ENCODE data around the gene ROBO1. TPM values are rescaled to one million over a fixed set of nuclear protein-coding genes. Genes with fewer than 3 reads are reported as not detected.

The ROBO1 gene
- total RNA-seq, 4 donors from 2014 or later, result 25.0 to 42.6 (median 35.7) TPM

DNA sequence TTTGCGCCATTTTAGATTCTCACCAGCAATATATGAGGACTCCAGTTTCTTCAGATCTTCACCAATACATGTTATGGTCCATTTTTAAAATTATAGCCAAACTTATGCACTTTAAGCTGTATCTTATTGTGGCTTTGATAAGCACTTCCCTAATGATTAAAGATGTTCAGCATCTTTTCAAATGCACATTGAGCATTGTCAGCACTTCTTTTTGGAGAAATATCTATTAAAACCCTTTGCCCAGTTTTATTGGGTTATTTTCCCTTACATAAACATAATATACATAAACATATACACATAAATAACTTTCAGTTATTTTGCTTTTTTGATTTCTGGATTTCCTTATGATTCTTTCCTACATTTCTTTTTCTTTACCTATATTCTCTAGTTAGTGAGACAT, 83.8 kb downstream of the ROBO1 start:
- H3K27ac ChIP-seq, result no peak overlapping the region
- DNase-seq, result no peak
- H3K36me3 ChIP-seq, result no peaks in the 10 kb centered on the region
- H3K27me3 ChIP-seq, result no peaks in the 10 kb centered on the region
- WGBS, 2 donors, result 93 to 100% methylated on average over 1 of the region's 1 CpG
- no peaks in the 10 kb centered on the region for H3K9me3 ChIP-seq
- TF ChIP-seq, protein P1, sequence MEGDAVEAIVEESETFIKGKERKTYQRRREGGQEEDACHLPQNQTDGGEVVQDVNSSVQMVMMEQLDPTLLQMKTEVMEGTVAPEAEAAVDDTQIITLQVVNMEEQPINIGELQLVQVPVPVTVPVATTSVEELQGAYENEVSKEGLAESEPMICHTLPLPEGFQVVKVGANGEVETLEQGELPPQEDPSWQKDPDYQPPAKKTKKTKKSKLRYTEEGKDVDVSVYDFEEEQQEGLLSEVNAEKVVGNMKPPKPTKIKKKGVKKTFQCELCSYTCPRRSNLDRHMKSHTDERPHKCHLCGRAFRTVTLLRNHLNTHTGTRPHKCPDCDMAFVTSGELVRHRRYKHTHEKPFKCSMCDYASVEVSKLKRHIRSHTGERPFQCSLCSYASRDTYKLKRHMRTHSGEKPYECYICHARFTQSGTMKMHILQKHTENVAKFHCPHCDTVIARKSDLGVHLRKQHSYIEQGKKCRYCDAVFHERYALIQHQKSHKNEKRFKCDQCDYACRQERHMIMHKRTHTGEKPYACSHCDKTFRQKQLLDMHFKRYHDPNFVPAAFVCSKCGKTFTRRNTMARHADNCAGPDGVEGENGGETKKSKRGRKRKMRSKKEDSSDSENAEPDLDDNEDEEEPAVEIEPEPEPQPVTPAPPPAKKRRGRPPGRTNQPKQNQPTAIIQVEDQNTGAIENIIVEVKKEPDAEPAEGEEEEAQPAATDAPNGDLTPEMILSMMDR (IDR thresholded peaks at IDR 0.05), result no peak
- no peak for TF ChIP-seq POLR2A (IDR thresholded peaks at IDR 0.05)
- H3K4me3 ChIP-seq, result no peak overlapping the region
- intact Hi-C loops (cut with DNase I), result no loop called here
- H3K4me1 ChIP-seq, result no peaks in the 10 kb centered on the region

DNA sequence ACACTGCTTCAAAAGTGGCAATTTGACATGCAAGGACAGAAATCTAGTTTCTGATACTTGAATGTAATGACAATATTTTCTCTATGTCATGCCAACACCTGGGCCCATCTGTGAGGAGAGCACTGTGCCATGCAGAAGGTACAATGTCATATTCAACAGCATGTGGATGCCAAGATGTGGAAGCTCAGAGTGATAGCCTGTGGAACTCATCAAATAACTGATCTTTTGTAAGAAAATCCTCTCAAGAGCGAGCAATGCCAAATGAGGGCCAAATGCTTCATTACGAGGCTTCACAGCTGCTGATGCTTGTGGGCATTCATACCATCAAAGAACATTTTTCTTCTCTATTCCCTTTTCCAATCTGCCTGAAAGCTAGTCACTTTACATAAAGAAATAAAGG, 95.1 kb downstream of the ROBO1 start:
- Histone ChIP-seq H3K27me3 (no peaks in the 10 kb centered on the region), H3K9me3 (no peaks in the 10 kb centered on the region), H3K36me3 (no peaks in the 10 kb centered on the region), H3K4me3 (no peak overlapping the region), H3K27ac (no peak overlapping the region), H3K4me1 (no peaks in the 10 kb centered on the region)
- TF ChIP-seq, protein P1 (IDR thresholded peaks at IDR 0.05), result no peak
- TF ChIP-seq POLR2A (IDR thresholded peaks at IDR 0.05), result no peak
- 72 to 88% methylated on average over 2 of the region's 2 CpGs for WGBS, 2 donors
- no peak for DNase-seq
- intact Hi-C loops (cut with DNase I), result no loop called here

DNA sequence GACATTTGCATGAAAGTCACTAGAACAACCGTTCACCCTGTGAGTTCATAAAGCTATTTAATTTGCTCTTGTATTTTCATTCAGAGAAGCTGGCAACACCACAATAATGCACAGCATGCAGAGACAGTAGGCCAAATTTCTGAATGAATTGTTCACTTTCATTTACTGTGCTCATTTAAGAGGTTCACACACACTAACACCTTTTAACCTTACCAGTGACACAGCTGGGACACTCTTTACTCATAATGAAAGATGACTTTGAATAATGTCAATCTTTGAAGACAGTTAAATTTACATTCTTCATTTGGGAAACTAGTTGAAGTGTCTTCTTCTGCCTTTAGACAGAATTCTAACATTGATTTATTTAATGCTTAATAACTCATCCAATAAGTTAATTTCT, 95.7 kb downstream of the ROBO1 start:
- Histone ChIP-seq H3K9me3 (no peaks in the 10 kb centered on the region), H3K4me1 (no peaks in the 10 kb centered on the region), H3K27ac (no peak overlapping the region), H3K36me3 (no peaks in the 10 kb centered on the region), H3K4me3 (no peak overlapping the region), H3K27me3 (no peaks in the 10 kb centered on the region)
- intact Hi-C loops (cut with DNase I), result no loop called here
- TF ChIP-seq, protein P1 (IDR thresholded peaks at IDR 0.05), result no peak
- no peak for TF ChIP-seq POLR2A (IDR thresholded peaks at IDR 0.05)
- 50 to 60% methylated on average over 1 of the region's 1 CpG for WGBS, 2 donors
- no peak for DNase-seq

DNA sequence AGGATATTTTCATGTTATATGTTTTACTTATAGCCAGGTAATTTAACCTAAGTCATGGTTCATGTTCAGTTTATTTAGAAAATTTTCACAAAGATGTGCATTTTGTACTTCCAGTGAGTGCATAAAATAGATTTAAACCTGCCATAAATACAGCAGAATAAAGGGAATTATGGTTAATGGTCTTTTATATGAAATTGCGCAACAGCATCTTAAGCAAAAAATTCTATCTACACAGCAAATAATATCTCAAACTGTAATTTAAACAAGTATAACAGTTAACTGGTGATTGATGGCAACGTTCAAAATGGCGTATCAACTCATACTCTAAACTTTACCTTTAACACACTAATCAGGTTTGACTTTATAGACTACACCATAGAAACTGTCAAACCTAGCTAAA, 97.6 kb downstream of the ROBO1 start:
- 44 to 69% methylated on average over 3 of the region's 3 CpGs for WGBS, 2 donors
- Histone ChIP-seq H3K4me1 (no peaks in the 10 kb centered on the region), H3K27ac (no peak overlapping the region), H3K9me3 (no peaks in the 10 kb centered on the region), H3K27me3 (no peaks in the 10 kb centered on the region), H3K36me3 (no peaks in the 10 kb centered on the region), H3K4me3 (no peak overlapping the region)
- no peak for TF ChIP-seq POLR2A (IDR thresholded peaks at IDR 0.05)
- TF ChIP-seq, protein P1 (IDR thresholded peaks at IDR 0.05), result no peak
- no peak for DNase-seq
- intact Hi-C loops (cut with DNase I), result no loop called here

DNA sequence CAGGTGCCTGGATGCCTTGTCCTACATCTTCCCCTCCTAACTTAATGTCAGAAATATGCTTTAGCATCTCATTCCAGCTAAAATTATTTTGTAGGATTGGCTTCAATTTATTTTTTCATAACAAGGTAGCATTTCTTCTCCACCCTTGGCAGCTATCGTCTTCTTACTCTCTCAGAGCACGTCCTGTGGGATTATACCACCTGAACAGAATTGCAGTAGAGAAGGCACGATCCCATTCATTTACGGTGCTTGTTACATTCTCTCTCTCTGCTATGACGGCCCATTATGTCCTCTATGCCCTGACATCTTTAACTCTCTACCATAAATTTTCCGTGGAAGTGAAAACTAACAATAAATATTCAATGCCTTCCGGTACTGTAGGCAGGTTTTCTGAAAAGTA, 103.3 kb downstream of the ROBO1 start:
- Histone ChIP-seq H3K4me1 (no peaks in the 10 kb centered on the region), H3K9me3 (no peaks in the 10 kb centered on the region), H3K4me3 (no peak overlapping the region), H3K27me3 (no peaks in the 10 kb centered on the region), H3K27ac (no peak overlapping the region), H3K36me3 (no peaks in the 10 kb centered on the region)
- 73 to 74% methylated on average over 7 of the region's 7 CpGs for WGBS, 2 donors
- DNase-seq, result no peak
- intact Hi-C loops (cut with DNase I), result no loop called here
- TF ChIP-seq, protein P1 (IDR thresholded peaks at IDR 0.05), result no peak
- no peak for TF ChIP-seq POLR2A (IDR thresholded peaks at IDR 0.05)
